Measurements from ENCODE around the gene PRPF6.

PRPF6 gene

DNA sequence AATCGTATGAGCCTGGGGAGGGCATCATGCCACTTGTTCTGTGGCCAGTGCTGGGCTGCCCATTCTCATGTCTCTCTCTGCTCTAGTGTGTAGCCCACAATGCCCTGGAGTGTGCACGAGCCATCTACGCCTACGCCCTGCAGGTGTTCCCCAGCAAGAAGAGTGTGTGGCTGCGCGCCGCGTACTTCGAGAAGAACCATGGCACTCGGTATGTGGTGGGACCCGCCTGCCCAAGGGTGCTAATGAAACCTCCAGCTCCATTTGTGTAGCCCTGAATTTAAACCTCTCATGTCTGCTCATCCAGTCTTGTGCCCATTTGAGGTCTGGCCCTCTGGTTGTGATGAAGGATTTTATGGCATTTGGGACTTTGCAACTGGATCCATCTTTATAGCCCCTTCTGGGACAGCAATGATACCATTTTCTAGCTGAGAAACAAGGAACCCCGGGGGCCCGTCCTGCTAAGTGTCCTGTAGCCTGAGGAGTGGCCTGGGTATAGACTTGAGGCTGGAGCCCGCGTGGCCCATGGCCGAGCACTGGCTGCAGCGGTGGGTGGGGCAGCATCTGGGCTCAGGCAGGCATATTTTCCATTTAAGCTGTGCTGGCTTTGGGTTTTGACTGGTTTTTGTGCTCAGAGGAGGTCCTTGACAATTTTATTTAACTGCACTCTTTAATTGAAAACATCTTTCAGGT lies 41.9 kb downstream of the PRPF6 start:
- Histone ChIP-seq H3K27ac (ENCODE audit: low read length, poor library complexity, severe bottlenecking) (no peak overlapping the region), H2BK12ac (ENCODE audit: low read length in 2 of 2) (no peak overlapping the region), H3K27me3 (ENCODE audit: control insufficient read depth in 1 of 2, insufficient read depth in 1 of 2, low read length in 2 of 2) (no peaks in the 10 kb centered on the region), H2AFZ (ENCODE audit: low read depth, low read length) (no peak overlapping the region), H2BK5ac (ENCODE audit: low read depth, low read length, poor library complexity, severe bottlenecking) (no peak overlapping the region), H3K4me1 (ENCODE audit: control insufficient read depth, insufficient read depth, low read depth, low read length) (peaks cover 7% of the 10 kb centered on the region), H3K4ac (ENCODE audit: low read depth in 1 of 2, low read length in 2 of 2) (no peak overlapping the region), H4K8ac (ENCODE audit: low read length) (no peak overlapping the region), H4K91ac (ENCODE audit: low read length) (no peak overlapping the region), H3K18ac (ENCODE audit: low read depth in 1 of 2, low read length in 2 of 2) (no peak overlapping the region), H2BK15ac (ENCODE audit: low read depth, poor library complexity, severe bottlenecking) (no peak overlapping the region), H3K23ac (ENCODE audit: low read length in 2 of 2) (no peak overlapping the region), H3K9me3 (ENCODE audit: control insufficient read depth, low read length) (no peaks in the 10 kb centered on the region), H3K4me2 (ENCODE audit: low read length, poor library complexity, severe bottlenecking) (no peak overlapping the region), H3K36me3 (ENCODE audit: control insufficient read depth in 1 of 2, insufficient read depth in 2 of 2, low read depth in 1 of 2, low read length in 2 of 2) (peaks cover 89 to 92% of the 10 kb centered on the region in 2 experiments), H3K79me1 (replicated peaks; ENCODE audit: low read length, poor library complexity, severe bottlenecking) (peaks cover 46% of the 10 kb centered on the region), H3K4me3 (ENCODE audit: insufficient read depth in 1 of 2, low read depth in 1 of 2, low read length in 2 of 2) (no peak overlapping the region), H2BK120ac (ENCODE audit: low read depth, low read length) (no peak overlapping the region), H3K9ac (ENCODE audit: low read length) (no peak overlapping the region), H3K14ac (ENCODE audit: low read length in 2 of 2) (no peak overlapping the region), H2AK5ac (ENCODE audit: low read length, severe bottlenecking) (no peak overlapping the region)
- DNase-seq: no peak
- 98% methylated on average over 17 of the region's 17 CpGs for WGBS

DNA sequence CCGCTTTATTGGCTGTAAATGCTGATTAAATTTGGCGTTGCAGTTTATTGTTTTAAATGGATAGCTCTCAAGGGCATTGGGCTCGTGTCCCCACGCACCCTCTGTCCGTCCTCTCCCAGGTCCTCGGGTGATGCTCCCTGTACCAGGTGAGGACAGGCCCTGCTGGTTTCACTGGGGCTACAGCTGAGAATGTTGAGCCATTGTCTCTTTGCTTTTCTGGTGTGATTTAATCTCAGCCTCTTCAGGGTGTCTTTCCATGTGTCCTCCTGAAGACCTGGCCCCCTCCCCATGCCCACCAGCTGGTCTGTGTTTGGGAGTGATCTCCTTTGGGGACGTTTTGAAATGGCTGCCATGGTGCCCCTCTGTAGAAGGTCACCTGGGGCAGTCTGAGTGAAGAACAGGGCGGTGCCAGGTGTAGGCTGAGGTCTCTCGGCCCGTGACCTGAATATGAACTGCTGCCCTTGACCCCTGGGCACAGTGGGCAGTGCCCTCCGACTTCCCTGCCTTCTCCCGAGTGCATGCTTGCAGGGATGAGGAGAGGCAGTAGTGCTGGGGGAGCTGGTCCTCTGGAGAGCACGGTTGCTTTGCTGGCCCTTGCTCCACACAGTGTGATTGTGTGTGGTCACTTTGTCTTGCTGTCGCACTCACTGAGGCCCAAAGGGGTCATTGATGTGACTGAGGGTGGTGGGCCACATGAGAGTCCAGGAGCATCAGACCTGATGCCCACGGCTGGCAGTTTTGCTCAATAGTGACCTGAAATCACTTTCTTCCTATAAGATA lies 42.6 kb downstream of the PRPF6 start:
- Histone ChIP-seq H3K4me2 (ENCODE audit: low read length, poor library complexity, severe bottlenecking) (no peak overlapping the region), H3K23ac (ENCODE audit: low read length in 2 of 2) (no peak overlapping the region), H2BK5ac (ENCODE audit: low read depth, low read length, poor library complexity, severe bottlenecking) (no peak overlapping the region), H3K27ac (ENCODE audit: low read length, poor library complexity, severe bottlenecking) (no peak overlapping the region), H3K9ac (ENCODE audit: low read length) (no peak overlapping the region), H3K14ac (ENCODE audit: low read length in 2 of 2) (no peak overlapping the region), H3K9me3 (ENCODE audit: control insufficient read depth, low read length) (no peaks in the 10 kb centered on the region), H3K4me1 (ENCODE audit: control insufficient read depth, insufficient read depth, low read depth, low read length) (peaks cover 7% of the 10 kb centered on the region), H3K27me3 (ENCODE audit: control insufficient read depth in 1 of 2, insufficient read depth in 1 of 2, low read length in 2 of 2) (no peaks in the 10 kb centered on the region), H2AFZ (ENCODE audit: low read depth, low read length) (no peak overlapping the region), H2BK12ac (ENCODE audit: low read length in 2 of 2) (no peak overlapping the region), H2BK15ac (ENCODE audit: low read depth, poor library complexity, severe bottlenecking) (no peak overlapping the region), H4K8ac (ENCODE audit: low read length) (no peak overlapping the region), H2AK5ac (ENCODE audit: low read length, severe bottlenecking) (no peak overlapping the region), H3K18ac (ENCODE audit: low read depth in 1 of 2, low read length in 2 of 2) (no peak overlapping the region), H3K4me3 (ENCODE audit: insufficient read depth in 1 of 2, low read depth in 1 of 2, low read length in 2 of 2) (no peak overlapping the region), H3K4ac (ENCODE audit: low read depth in 1 of 2, low read length in 2 of 2) (no peak overlapping the region), H4K91ac (ENCODE audit: low read length) (no peak overlapping the region), H3K36me3 (ENCODE audit: control insufficient read depth in 1 of 2, insufficient read depth in 2 of 2, low read depth in 1 of 2, low read length in 2 of 2) (peaks cover 89 to 92% of the 10 kb centered on the region in 2 experiments), H2BK120ac (ENCODE audit: low read depth, low read length) (no peak overlapping the region), H3K79me1 (replicated peaks; ENCODE audit: low read length, poor library complexity, severe bottlenecking) (peaks cover 47% of the 10 kb centered on the region)
- no peak for DNase-seq
- WGBS: 93% methylated on average over 15 of the region's 15 CpGs

DNA sequence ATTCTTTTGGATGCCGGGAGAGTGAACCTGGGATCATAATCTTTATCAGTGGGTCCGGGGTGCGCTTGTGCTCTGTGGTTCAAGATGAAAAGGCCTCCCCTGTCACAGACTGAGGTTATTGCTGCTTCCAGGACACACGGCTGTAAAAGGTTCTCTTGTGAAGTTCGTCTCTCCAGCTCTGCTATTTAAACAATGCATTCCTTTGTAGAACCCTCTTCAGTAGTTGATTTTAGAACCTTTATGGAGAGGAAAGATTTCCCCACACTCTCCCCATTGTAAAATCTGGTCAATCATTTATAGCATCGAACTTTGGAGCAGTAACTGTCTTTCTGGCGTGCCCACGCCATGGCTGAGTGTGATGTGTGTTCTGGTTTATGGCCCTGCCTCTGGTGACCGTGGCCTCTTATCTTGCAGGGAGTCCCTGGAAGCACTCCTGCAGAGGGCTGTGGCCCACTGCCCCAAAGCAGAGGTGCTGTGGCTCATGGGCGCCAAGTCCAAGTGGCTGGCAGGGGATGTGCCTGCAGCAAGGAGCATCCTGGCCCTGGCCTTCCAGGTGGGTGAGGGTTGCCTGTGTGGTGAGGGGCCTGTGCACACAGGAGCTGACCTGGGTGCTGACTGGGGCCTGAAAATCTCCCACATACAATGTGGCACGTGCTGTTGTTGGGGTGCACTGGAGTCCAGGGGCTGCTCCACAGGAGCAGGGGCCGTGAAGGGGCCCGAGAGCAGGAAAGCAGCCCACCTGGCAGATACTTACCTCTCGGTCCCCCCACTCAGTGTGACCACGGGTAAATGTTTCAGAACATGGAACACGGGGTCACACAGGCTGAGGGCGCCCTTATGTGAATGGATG lies 43.4 kb downstream of the PRPF6 start:
- Histone ChIP-seq H3K4me2 (ENCODE audit: low read length, poor library complexity, severe bottlenecking) (no peak overlapping the region), H3K4me3 (ENCODE audit: insufficient read depth in 1 of 2, low read depth in 1 of 2, low read length in 2 of 2) (no peak overlapping the region)

More for the DNA sequence above, 43.4 kb downstream of the PRPF6 start:
- H3K4me1 ChIP-seq (ENCODE audit: control insufficient read depth, insufficient read depth, low read depth, low read length): peaks cover 7% of the 10 kb centered on the region
- H3K18ac ChIP-seq (ENCODE audit: low read depth in 1 of 2, low read length in 2 of 2): no peak overlapping the region
- H3K36me3 ChIP-seq (ENCODE audit: control insufficient read depth in 1 of 2, insufficient read depth in 2 of 2, low read depth in 1 of 2, low read length in 2 of 2): peaks cover 90% of the 10 kb centered on the region in 2 experiments
- no peak overlapping the region for H2BK12ac ChIP-seq (ENCODE audit: low read length in 2 of 2)
- H3K79me1 ChIP-seq (replicated peaks; ENCODE audit: low read length, poor library complexity, severe bottlenecking): peaks cover 42% of the 10 kb centered on the region
- no peak overlapping the region for H2BK120ac ChIP-seq (ENCODE audit: low read depth, low read length)
- no peak overlapping the region for H2AK5ac ChIP-seq (ENCODE audit: low read length, severe bottlenecking)
- DNase-seq: no peak
- H2BK5ac ChIP-seq (ENCODE audit: low read depth, low read length, poor library complexity, severe bottlenecking): no peak overlapping the region
- H3K4ac ChIP-seq (ENCODE audit: low read depth in 1 of 2, low read length in 2 of 2): no peak overlapping the region
- no peak overlapping the region for H3K27ac ChIP-seq (ENCODE audit: low read length, poor library complexity, severe bottlenecking)
- H2BK15ac ChIP-seq (ENCODE audit: low read depth, poor library complexity, severe bottlenecking): no peak overlapping the region
- H4K91ac ChIP-seq (ENCODE audit: low read length): peak overlapping the region; percentile 56
- H3K27me3 ChIP-seq (ENCODE audit: control insufficient read depth in 1 of 2, insufficient read depth in 1 of 2, low read length in 2 of 2): no peaks in the 10 kb centered on the region
- H3K9me3 ChIP-seq (ENCODE audit: control insufficient read depth, low read length): no peaks in the 10 kb centered on the region
- H2AFZ ChIP-seq (ENCODE audit: low read depth, low read length): no peak overlapping the region
- H3K9ac ChIP-seq (ENCODE audit: low read length): no peak overlapping the region
- no peak overlapping the region for H3K14ac ChIP-seq (ENCODE audit: low read length in 2 of 2)
- no peak overlapping the region for H3K23ac ChIP-seq (ENCODE audit: low read length in 2 of 2)
- WGBS: 95% methylated on average over 16 of the region's 17 CpGs
- no peak overlapping the region for H4K8ac ChIP-seq (ENCODE audit: low read length)

Data from mesenchymal stem cell (in vitro differentiated cells and primary cell).